ENCODE results near the gene KRTAP10-8.
"Not testable (repeated sequence)": the region's sequence is repeated elsewhere in the genome, so short reads cannot be mapped to it uniquely, and the experiment has no call there.

KRTAP10-8 gene

GRCh38 chr21:44569861-44570517 lies 41.9 kb upstream of the KRTAP10-8 start:
- Histone ChIP-seq H3K9ac (no peak overlapping the region), H3K4me3 (no peak overlapping the region), H3K9me3 (replicated peaks in 1 of 11) (peaks cover 10 to 22% (median 16%) of the 10 kb centered on the region in 11 experiments), H3K4me1 (peaks cover 0 to 26% (median 13%) of the 10 kb centered on the region in 10 experiments; a peak in 14 of 20 replicates), H3K4me2 (no peak overlapping the region), H3K36me3 (no peaks in the 10 kb centered on the region), H4K20me1 (no peaks in the 10 kb centered on the region), H3K27ac (no peak overlapping the region), H3K27me3 (no peaks in the 10 kb centered on the region)
- no peak for TF ChIP-seq Cebpa-rat (IDR thresholded peaks at IDR 0.05)

GRCh38 chr21:44571296-44571695 lies 40.6 kb upstream of the KRTAP10-8 start:
- Histone ChIP-seq H3K9ac (no peak overlapping the region), H3K4me2 (no peak overlapping the region)
- TF ChIP-seq Cebpa-rat (IDR thresholded peaks at IDR 0.05) = no peak

GRCh38 chr21:44571844-44572782 lies 39.8 kb upstream of the KRTAP10-8 start:
- Histone ChIP-seq H3K4me2 (no peak overlapping the region), H3K27ac (no peak overlapping the region), H3K27me3 (no peaks in the 10 kb centered on the region), H3K4me3 (no peak overlapping the region), H3K36me3 (0 out of 22 replicates have a peak, but pooled peaks cover 0 to 2% (median 0%) of the 10 kb centered on the region in 11 experiments), H3K9ac (no peak overlapping the region), H3K9me3 (replicated peaks in 1 of 11) (peaks cover 22 to 35% (median 27%) of the 10 kb centered on the region in 11 experiments), H4K20me1 (no peaks in the 10 kb centered on the region), H3K4me1 (peaks cover 0 to 7% (median 3%) of the 10 kb centered on the region in 10 experiments; a peak in 9 of 20 replicates)
- TF ChIP-seq Cebpa-rat (IDR thresholded peaks at IDR 0.05) = no peak

More at GRCh38 chr21:44571296-44571695, 40.6 kb upstream of the KRTAP10-8 start:
- Histone ChIP-seq H3K4me3 (no peak overlapping the region), H3K9me3 (replicated peaks in 1 of 11) (peaks cover 13 to 26% (median 19%) of the 10 kb centered on the region in 11 experiments), H3K36me3 (no peaks in the 10 kb centered on the region), H3K27me3 (no peaks in the 10 kb centered on the region), H3K4me1 (peaks cover 0 to 12% (median 8%) of the 10 kb centered on the region in 10 experiments; a peak in 13 of 20 replicates), H3K27ac (no peak overlapping the region), H4K20me1 (no peaks in the 10 kb centered on the region)

- Histone ChIP-seq H3K4me1 (peaks cover 0 to 5% (median 0%) of the 10 kb centered on the region in 10 experiments; a peak in 2 of 20 replicates), H4K20me1 (no peaks in the 10 kb centered on the region), H3K9ac (no peak overlapping the region), H3K27me3 (no peaks in the 10 kb centered on the region), H3K4me3 (no peak overlapping the region), H3K27ac (no peak overlapping the region), H3K4me2 (no peak overlapping the region), H3K9me3 (replicated peaks in 1 of 11) (peaks cover 30 to 44% (median 37%) of the 10 kb centered on the region in 11 experiments), H3K36me3 (0 out of 22 replicates have a peak, but pooled peaks cover 0 to 5% (median 0%) of the 10 kb centered on the region in 11 experiments)
- no peak for TF ChIP-seq Cebpa-rat (IDR thresholded peaks at IDR 0.05)
Observed at GRCh38 chr21:44572959-44573583, 38.8 kb upstream of the KRTAP10-8 start.

- not testable (repeated sequence) for H3K4me1 ChIP-seq, H3K9ac ChIP-seq, H3K27me3 ChIP-seq, H3K27ac ChIP-seq, H3K4me2 ChIP-seq, H3K4me3 ChIP-seq, H4K20me1 ChIP-seq, H3K36me3 ChIP-seq
- H3K9me3 ChIP-seq (replicated peaks in 1 of 11) = peaks cover 38 to 52% (median 45%) of the 10 kb centered on the region in 11 experiments
Observed at GRCh38 chr21:44573630-44574456, 38.0 kb upstream of the KRTAP10-8 start, which contains the start of gene KRTAP10-4. KRTAP10-4 (plus strand) TSS chr21:44573729; CDS start chr21:44573759, 30 bp downstream.

- Histone ChIP-seq H3K27ac (no peak overlapping the region), H3K36me3 (0 out of 22 replicates have a peak, but pooled peaks cover 0 to 5% (median 0%) of the 10 kb centered on the region in 11 experiments), H4K20me1 (no peaks in the 10 kb centered on the region), H3K27me3 (no peaks in the 10 kb centered on the region), H3K4me1 (no peaks in the 10 kb centered on the region), H3K9me3 (replicated peaks in 1 of 11) (peaks cover 47 to 60% (median 51%) of the 10 kb centered on the region in 11 experiments), H3K4me3 (no peak overlapping the region), H3K4me2 (no peak overlapping the region), H3K9ac (no peak overlapping the region)
- no peak for TF ChIP-seq Cebpa-rat (IDR thresholded peaks at IDR 0.05)
Observed at GRCh38 chr21:44574457-44575306, 37.2 kb upstream of the KRTAP10-8 start.

GRCh38 chr21:44575307-44576024 lies 36.4 kb upstream of the KRTAP10-8 start:
- no peak overlapping the region for H3K27ac ChIP-seq
- no peak overlapping the region for H3K9ac ChIP-seq
- H3K36me3 ChIP-seq = 0 out of 22 replicates have a peak, but pooled peaks cover 0 to 5% (median 0%) of the 10 kb centered on the region in 11 experiments
- no peak for TF ChIP-seq Cebpa-rat (IDR thresholded peaks at IDR 0.05)
- H3K4me3 ChIP-seq = no peak overlapping the region
- H3K27me3 ChIP-seq = no peaks in the 10 kb centered on the region
- no peaks in the 10 kb centered on the region for H4K20me1 ChIP-seq
- no peaks in the 10 kb centered on the region for H3K4me1 ChIP-seq
- H3K9me3 ChIP-seq (replicated peaks in 1 of 11) = peaks cover 54 to 65% (median 58%) of the 10 kb centered on the region in 11 experiments
- H3K4me2 ChIP-seq = no peak overlapping the region
